Natural killer cell (primary cell): ENCODE measurements around the gene CMTM2. TPM values are rescaled to one million over a fixed set of nuclear protein-coding genes. Genes with fewer than 3 reads are reported as not detected.

Experiments used
- ATAC-seq, 3 donors: fragments of 150-1000 bp in 2 of 3; fragments of 200-7000 bp in 1 of 3; cut with Tn5 transposase; 1 replicate in 1 of 3; 2 replicates in 2 of 3; pipeline ENCODE4 v1.10.0; 2021; ENCODE audit warnings: mild to moderate bottlenecking in 2 of 3, moderate library complexity in 2 of 3
- DNase-seq, 2 donors: peaks; one replicate each; pipeline versions ENCODE4 v3.0.0 to v3.0.0-alpha.2; 2013 to 2021; ENCODE audit warnings: mixed read lengths in 1 of 2
- H3K27ac ChIP-seq: one replicate; pipeline ENCODE4 v1.5.1; 2013; ENCODE audit warnings: mild to moderate bottlenecking, low read length
- H3K27me3 ChIP-seq: one replicate; pipeline ENCODE4 v1.6.1; 2013; ENCODE audit warnings: low read length; ENCODE audit not compliant: control insufficient read depth, insufficient read depth
- H3K36me3 ChIP-seq: one replicate; pipeline ENCODE4 v1.6.1; 2013; ENCODE audit warnings: low read length; ENCODE audit not compliant: control insufficient read depth, insufficient read depth
- H3K4me1 ChIP-seq: one replicate; pipeline ENCODE4 v1.6.1; 2013; ENCODE audit warnings: low read length; ENCODE audit not compliant: control insufficient read depth, insufficient read depth
- H3K4me3 ChIP-seq: one replicate; pipeline ENCODE4 v1.5.1; 2013; ENCODE audit warnings: low read length
- H3K9me3 ChIP-seq: one replicate; pipeline ENCODE4 v1.6.1; 2013; ENCODE audit warnings: low read length; ENCODE audit not compliant: control insufficient read depth, insufficient read depth
- H3K27ac Mint-ChIP-seq, 2 donors: one replicate each; pipeline ENCODE4 v1.8.0; 2022; ENCODE audit warnings: mild to moderate bottlenecking in 2 of 2, mixed read lengths in 2 of 2, moderate library complexity in 1 of 2
- H3K27me3 Mint-ChIP-seq, 2 donors: one replicate each; pipeline ENCODE4 v1.8.0; 2022; ENCODE audit warnings: low read depth in 2 of 2, mixed read lengths in 2 of 2
- H3K36me3 Mint-ChIP-seq: one replicate; pipeline ENCODE4 v1.8.0; 2022; ENCODE audit warnings: mixed read lengths
- H3K4me1 Mint-ChIP-seq, 2 donors: one replicate each; pipeline ENCODE4 v1.8.0; 2022; ENCODE audit warnings: mixed read lengths in 2 of 2
- H3K4me3 Mint-ChIP-seq: one replicate; pipeline ENCODE4 v1.8.0; 2022; ENCODE audit warnings: mild to moderate bottlenecking, moderate library complexity, mixed read lengths
- H3K9me3 Mint-ChIP-seq, 2 donors: one replicate each; pipeline ENCODE4 v1.8.0; 2022; ENCODE audit warnings: mixed read lengths in 2 of 2
- CTCF ChIP-seq: fragments of 200-600 bp; IDR thresholded peaks from one replicate; pipeline ENCODE4 v1.8.0; 2022; ENCODE audit warnings: antibody characterized with exemption
- WGBS: methylation state at CpG from one replicate; pipeline ENCODE4 v1.1.7; 2013; ENCODE audit warnings: missing lambda C conversion rate; ENCODE audit not compliant: insufficient coverage; 5-methylcytosine and 5-hydroxymethylcytosine counted together
- intact Hi-C: fragments of 100-400 bp; cut with micrococcal nuclease; formaldehyde crosslinking; loops from one replicate; pipeline ENCODE4 v1.14.2; 2022
- total RNA-seq, 4 donors: library from RNA; stranded (reverse); fragments of 120-200 nt in 1 of 4; gene quantifications; one replicate each; pipeline versions ENCODE4 v1.2.3 to v1.2.4, GENCODE V29; 2013 to 2022

CMTM2 gene
- total RNA-seq, 3 donors from 2014 or later (not counting 1 experiment from before 2014, with no cell fraction given), result 0.61 to 1.6 (median 0.82) TPM

- H3K27me3 ChIP-seq, result no peaks in the 10 kb centered on the region
- no peaks in the 10 kb centered on the region for H3K36me3 Mint-ChIP-seq
- DNase-seq, result peak in 1 of 2 donors; percentile 59
- peaks cover 59% of the 10 kb centered on the region for H3K4me1 ChIP-seq
- peak overlapping the region; percentile 89 for H3K4me3 Mint-ChIP-seq
- peak overlapping the region; percentile 82 for H3K27ac ChIP-seq
- H3K4me1 Mint-ChIP-seq, result peaks cover 77% of the 10 kb centered on the region in 2 donors
- peak overlapping the region; percentile 75 for H3K4me3 ChIP-seq
- peak overlapping the region; percentile 96 to 97 for H3K27ac Mint-ChIP-seq
- H3K36me3 ChIP-seq, result peaks cover 12% of the 10 kb centered on the region
- no peaks in the 10 kb centered on the region for H3K9me3 ChIP-seq
- WGBS, result under 1% methylated on average over 8 of the region's 8 CpGs
- H3K9me3 Mint-ChIP-seq, result no peaks in the 10 kb centered on the region
- H3K27me3 Mint-ChIP-seq, result peaks cover 0 to 2% of the 10 kb centered on the region in 2 donors
- no peak for ATAC-seq
- intact Hi-C loops, result loop anchor here (5.0 kb wide), 1 partner anchor 49 kb away; the partner anchor contains the start of gene CMTM3
- TF ChIP-seq CTCF, result no peak
Observed at GRCh38 chr16:66553223-66553622, 26.0 kb upstream of the CMTM2 start.

- intact Hi-C loops, result loop anchor here (5.0 kb wide), 1 partner anchor 48 kb away; the partner anchor contains the start of gene CMTM3
- no peaks in the 10 kb centered on the region for H3K9me3 Mint-ChIP-seq
Observed at GRCh38 chr16:66554021-66554420, 25.2 kb upstream of the CMTM2 start.

GRCh38 chr16:66554495-66554894, 24.8 kb upstream of the CMTM2 start:
- Histone ChIP-seq H3K4me3 (no peak overlapping the region), H3K36me3 (peaks cover 25% of the 10 kb centered on the region), H3K27me3 (no peaks in the 10 kb centered on the region), H3K27ac (peak overlapping the region; percentile 1), H3K4me1 (peaks cover 48% of the 10 kb centered on the region), H3K9me3 (no peaks in the 10 kb centered on the region)
- ATAC-seq (no peak), DNase-seq (no peak)
- peaks cover 73 to 74% of the 10 kb centered on the region in 2 donors for H3K4me1 Mint-ChIP-seq
- no peak for TF ChIP-seq CTCF
- peak overlapping the region; percentile 89 for H3K4me3 Mint-ChIP-seq
- peak overlapping the region; percentile 96 to 97 for H3K27ac Mint-ChIP-seq
- no peaks in the 10 kb centered on the region for H3K36me3 Mint-ChIP-seq
- 85% methylated on average over 6 of the region's 6 CpGs for WGBS
- intact Hi-C loops, result loop anchor here (5.0 kb wide), 1 partner anchor 48 kb away; the partner anchor contains the start of gene CMTM3
- H3K27me3 Mint-ChIP-seq, result peaks cover 0 to 2% of the 10 kb centered on the region in 2 donors
- no peaks in the 10 kb centered on the region for H3K9me3 Mint-ChIP-seq

More at GRCh38 chr16:66554021-66554420, 25.2 kb upstream of the CMTM2 start:
- Histone ChIP-seq H3K27ac (peak overlapping the region; percentile 9), H3K4me1 (peaks cover 52% of the 10 kb centered on the region), H3K4me3 (peak overlapping the region; percentile 75), H3K27me3 (no peaks in the 10 kb centered on the region), H3K9me3 (no peaks in the 10 kb centered on the region), H3K36me3 (peaks cover 20% of the 10 kb centered on the region)
- no peak for TF ChIP-seq CTCF
- peaks cover 73 to 75% of the 10 kb centered on the region in 2 donors for H3K4me1 Mint-ChIP-seq
- H3K36me3 Mint-ChIP-seq, result no peaks in the 10 kb centered on the region
- no peak for DNase-seq
- ATAC-seq, result no peak
- H3K27ac Mint-ChIP-seq, result peak overlapping the region; percentile 96 to 97
- peak overlapping the region; percentile 89 for H3K4me3 Mint-ChIP-seq
- H3K27me3 Mint-ChIP-seq, result peaks cover 0 to 2% of the 10 kb centered on the region in 2 donors
- WGBS, result 52% methylated on average over 3 of the region's 3 CpGs

DNA sequence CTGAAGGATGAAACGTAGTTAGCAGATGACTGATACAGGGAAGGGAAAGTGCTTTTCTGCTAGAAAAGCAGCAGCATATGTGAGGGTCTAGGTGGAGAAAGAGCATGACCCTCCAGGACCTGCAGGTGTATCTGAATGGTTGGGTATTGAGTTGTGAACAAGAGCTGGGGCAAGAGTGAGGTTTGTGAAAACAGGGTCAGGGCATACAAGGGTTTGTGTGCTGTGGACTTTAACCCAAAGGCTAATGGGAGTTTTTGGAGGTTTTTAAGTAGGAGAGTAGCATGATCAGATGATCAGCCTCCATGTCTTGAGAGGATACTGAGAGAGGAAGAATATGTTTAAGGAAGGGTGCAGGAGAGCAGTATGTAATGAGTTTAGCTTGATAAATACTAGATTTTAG, 19.2 kb upstream of the CMTM2 start:
- TF ChIP-seq CTCF, result no peak
- Histone ChIP-seq H3K4me1 (peaks cover 27% of the 10 kb centered on the region), H3K4me3 (no peak overlapping the region), H3K27me3 (no peaks in the 10 kb centered on the region), H3K36me3 (peaks cover 49% of the 10 kb centered on the region), H3K27ac (no peak overlapping the region), H3K9me3 (no peaks in the 10 kb centered on the region)
- H3K9me3 Mint-ChIP-seq, result no peaks in the 10 kb centered on the region
- no peaks in the 10 kb centered on the region for H3K27me3 Mint-ChIP-seq
- intact Hi-C loops, result no loop called here
- peak overlapping the region; percentile 54 for H3K4me3 Mint-ChIP-seq
- WGBS, result 65% methylated on average over 1 of the region's 1 CpG
- ATAC-seq, result no peak
- DNase-seq, result no peak
- H3K36me3 Mint-ChIP-seq, result no peaks in the 10 kb centered on the region
- peaks cover 79 to 81% of the 10 kb centered on the region in 2 donors for H3K4me1 Mint-ChIP-seq
- peak overlapping the region; percentile 86 to 94 for H3K27ac Mint-ChIP-seq
